Bronchus fibroblast of lung (primary cell): Measurements from ENCODE around the gene PRC1. TPM values are rescaled to one million over a fixed set of nuclear protein-coding genes. Genes with fewer than 3 reads are reported as not detected.

Experiments
- total RNA-seq: library from RNA; depleted of rRNA; stranded (reverse); fragments of >200 nt; gene quantifications from 2 replicates; pipeline ENCODE4 v1.2.3, GENCODE V29; 2015

Gene PRC1, protein sequence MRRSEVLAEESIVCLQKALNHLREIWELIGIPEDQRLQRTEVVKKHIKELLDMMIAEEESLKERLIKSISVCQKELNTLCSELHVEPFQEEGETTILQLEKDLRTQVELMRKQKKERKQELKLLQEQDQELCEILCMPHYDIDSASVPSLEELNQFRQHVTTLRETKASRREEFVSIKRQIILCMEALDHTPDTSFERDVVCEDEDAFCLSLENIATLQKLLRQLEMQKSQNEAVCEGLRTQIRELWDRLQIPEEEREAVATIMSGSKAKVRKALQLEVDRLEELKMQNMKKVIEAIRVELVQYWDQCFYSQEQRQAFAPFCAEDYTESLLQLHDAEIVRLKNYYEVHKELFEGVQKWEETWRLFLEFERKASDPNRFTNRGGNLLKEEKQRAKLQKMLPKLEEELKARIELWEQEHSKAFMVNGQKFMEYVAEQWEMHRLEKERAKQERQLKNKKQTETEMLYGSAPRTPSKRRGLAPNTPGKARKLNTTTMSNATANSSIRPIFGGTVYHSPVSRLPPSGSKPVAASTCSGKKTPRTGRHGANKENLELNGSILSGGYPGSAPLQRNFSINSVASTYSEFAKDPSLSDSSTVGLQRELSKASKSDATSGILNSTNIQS
- 172 and 246 TPM in 2 replicates for total RNA-seq

DNA sequence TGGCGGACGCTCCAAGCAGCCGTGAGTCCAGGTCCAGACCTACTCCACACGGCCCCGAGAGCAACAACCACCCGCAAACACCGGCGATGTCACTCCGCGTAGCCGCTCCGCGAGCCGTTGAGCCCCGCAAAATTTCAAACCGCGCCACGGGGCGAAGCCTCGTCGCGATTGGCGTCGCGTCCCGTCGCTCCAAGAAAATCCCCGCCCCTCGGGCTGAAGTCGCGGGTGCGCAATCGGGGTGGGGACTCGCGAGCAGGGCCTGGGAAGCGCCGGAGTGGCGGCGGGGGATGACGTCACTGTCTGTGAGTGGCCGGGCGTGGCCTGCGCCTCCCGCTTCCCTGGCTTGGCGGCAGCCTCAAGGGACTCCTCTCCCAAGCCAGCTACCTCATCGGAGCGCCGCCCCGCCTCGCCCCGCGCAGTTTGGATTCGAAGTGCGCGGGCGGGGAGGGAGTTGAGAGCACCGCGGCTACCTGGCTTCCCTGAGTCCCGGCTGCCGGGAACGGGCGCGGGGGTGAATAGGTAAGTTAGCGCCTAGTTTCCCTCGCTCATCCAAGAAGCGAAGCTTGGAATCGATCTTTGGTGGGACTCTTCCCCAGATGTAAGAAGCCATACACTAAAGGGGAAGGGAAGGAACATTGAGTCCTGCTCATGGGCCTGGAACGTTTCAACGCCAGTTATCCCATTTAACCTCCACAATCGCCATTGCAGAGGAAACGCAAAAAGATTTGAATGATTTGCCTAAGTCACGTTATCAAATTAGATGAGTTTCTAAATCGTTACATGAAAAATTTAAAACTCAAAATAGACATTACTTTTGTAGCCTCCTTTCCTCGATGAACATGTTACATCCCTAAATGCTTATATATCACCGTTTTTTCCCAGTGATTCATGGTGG, at the start of gene PRC1:
Gene PRC1 (minus strand): TSS at position 119 of the 895 bp plus-strand sequence. CDS start 118 bp downstream, at position 1.

DNA sequence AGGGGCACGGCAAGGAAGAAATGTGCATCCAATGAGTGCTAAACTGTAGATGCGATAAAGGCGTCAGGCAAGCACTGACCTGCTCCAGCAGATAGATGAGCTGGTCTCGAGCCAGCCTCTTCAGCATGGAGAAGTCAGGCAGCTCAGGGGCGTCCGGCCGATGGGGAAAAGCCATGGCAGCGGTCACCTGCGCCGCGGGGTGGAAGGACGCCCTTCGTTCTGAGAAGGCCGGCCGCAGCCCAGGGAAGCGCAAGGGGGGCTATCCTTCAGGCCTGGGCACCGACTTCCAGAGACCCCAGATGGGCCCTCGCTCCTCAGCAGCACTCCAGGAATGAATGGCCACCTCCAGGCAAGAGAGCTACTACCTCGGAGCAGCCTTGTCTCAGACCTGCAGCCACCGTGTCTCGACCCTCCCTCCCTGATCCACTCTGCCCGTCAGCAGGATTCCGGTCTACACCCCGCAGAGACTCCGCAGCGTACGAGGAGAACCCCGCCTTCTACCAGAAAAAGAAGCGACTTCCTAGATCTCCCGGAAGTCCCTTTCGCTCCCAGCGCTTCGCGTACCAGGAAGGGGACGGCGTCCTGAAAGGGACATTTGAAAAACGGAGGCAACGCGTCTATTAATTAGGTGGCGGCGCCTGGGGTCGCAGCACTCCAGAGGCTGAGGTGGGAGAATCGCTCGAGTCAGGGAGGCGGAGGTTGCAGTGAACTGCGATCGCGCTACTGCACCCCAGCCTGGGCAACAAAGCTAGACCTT, 27.9 kb upstream of the PRC1 start, which contains the start of gene VPS33B:
Gene VPS33B (minus strand): TSS at position 520 of the 757 bp plus-strand sequence. CDS start 345 bp downstream, at position 175.

DNA sequence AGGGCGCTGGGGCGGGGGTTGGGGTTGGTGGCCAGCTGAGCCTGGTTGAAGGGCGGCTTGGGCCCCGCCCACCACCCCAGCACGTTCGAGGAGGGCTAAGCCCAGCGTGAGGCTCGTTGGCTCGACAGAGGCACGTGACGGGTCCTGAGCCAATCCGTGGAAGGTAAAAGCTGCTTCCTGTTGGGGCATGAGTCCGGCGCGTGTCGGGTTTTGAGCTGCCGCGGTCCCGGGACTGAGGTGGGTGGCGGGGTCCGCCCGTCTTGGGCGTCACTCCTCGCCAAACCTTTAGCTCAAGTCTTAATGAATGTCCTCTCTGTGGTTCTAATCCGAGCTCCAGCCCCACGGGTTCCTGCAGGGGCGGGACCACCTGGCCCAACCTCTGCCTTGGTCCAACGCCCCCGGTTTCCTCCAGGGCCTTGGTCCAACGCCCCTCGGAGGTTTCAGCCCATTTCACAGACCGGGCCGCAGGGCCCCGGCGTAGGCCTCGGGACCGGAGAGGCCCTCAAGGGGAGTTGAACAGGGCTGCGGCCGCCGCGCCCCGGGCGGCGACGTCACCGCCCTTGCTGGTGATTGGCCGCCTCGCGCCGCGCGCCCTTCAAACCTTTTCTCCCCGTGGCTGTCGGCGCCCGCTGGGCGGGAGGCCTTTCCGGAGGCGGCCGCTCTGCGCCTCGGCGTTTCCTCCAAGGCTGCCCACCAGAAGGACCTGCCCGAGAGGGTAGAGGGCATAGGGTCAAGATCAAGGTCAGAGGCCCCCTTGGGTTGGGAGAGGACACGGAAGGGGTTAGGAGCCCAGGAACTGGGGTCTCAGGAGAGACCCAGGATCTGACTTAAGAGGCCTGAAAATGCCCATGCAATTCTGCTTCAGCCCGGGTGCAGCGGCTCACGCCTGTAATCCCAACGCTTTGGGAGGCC, 39.4 kb downstream of the PRC1 start, which contains the start of gene RCCD1:
Gene RCCD1 (plus strand): TSS at position 173 of the 912 bp plus-strand sequence. CDS start 1,851 bp downstream, outside the sequence.

DNA sequence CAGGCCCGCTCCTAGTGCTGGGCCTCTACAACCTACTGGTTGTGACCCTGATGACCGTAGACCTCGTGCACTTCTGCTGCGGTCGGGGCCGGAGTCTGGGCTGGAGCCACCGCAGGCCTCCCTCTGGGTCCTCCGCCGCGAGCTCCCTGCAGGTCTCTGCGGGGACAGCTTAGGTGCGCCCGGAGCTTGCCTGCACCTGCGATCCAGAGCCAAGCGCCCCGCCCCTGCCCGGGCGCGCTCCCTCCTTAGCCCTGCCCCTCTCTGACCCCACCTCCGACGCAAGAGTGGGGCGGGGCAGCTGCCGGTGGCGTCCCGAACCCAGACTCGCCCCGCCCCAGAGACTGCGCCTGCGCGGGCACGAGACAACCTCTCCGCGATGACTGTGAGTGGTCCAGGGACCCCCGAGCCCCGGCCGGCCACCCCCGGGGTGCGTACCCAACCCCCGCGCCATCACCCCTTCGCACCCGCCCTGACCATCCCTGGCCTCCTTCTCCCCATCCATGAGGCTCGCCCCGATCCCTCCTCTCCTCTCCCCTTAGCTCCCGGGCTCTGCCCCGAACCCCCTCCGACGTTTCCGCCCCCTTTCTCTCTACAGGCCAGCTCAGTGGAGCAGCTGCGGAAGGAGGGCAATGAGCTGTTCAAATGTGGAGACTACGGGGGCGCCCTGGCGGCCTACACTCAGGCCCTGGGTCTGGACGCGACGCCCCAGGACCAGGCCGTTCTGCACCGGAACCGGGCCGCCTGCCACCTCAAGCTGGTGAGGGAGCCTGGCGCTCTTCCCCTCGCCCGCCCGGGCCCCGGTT, 59.2 kb downstream of the PRC1 start, which contains the start of gene UNC45A:
Gene UNC45A (plus strand): TSS at position 337 of the 803 bp plus-strand sequence. CDS start 40 bp downstream, at position 377.

DNA sequence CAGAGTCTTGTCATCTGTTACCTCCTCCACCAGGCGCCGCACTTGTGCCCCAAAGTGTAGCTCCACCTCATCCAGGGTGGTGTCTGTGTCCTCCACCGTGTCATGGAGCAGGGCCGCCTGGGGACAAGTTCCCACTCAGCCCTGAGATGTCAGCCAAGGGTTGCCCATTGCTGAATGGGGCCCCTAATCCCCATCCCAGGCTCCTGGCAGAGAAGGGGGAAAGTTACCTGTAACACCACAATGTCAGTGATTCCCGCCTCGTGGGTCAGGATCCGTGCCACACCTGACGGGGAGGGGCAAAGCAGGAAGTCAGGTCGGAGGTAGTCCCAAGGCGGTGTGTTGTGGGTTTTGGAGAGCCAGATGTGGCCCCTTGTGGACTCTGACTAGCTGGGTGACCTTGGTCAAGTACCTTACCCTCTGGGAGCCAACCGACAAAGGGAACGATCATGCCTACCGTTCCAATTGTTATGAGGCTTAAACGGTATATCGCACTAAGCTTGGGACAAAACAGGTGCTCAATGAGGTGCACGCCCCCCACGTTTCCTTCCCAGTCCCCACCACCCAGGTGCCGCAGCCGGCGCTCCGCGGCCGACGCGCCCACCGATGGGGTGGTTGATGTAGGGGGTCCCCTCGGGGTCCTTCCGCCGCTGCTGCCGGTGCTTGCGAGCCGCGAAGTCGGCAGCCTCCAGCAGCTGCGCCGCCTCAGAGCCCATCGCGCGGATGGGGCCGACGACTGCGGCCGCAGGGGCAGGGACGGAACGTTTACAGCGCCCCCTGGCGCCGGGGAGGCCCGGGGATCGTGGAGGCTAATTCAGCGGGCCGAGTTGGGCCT, 62.3 kb downstream of the PRC1 start, which contains the start of gene HDDC3:
Gene HDDC3 (minus strand): TSS at position 722 of the 832 bp plus-strand sequence. CDS start 9 bp downstream, at position 713.

Other genes with a start within 250 kb of the PRC1 start
- 34.6 and 35.8 TPM in 2 replicates for gene FURIN, start 125.9 kb downstream of the PRC1 start, total RNA-seq
- gene FES, start 110.0 kb downstream of the PRC1 start, total RNA-seq: 20.0 and 28.2 TPM in 2 replicates
- 5.7 and 11.7 TPM in 2 replicates for gene MAN2A2, start 91.2 kb downstream of the PRC1 start, total RNA-seq
- 30.6 and 37.5 TPM in 2 replicates for gene HDDC3, start 62.0 kb downstream of the PRC1 start, total RNA-seq
- 51.6 and 52.5 TPM in 2 replicates for gene UNC45A, start 59.2 kb downstream of the PRC1 start, total RNA-seq
- gene RCCD1, start 39.7 kb downstream of the PRC1 start, total RNA-seq: 25.2 and 29.6 TPM in 2 replicates
- 10.6 and 11.3 TPM in 2 replicates for gene VPS33B, start 28.1 kb upstream of the PRC1 start, total RNA-seq
- gene SV2B, start 105.7 kb upstream of the PRC1 start, total RNA-seq: not detected in 2 replicates